Measurements from ENCODE around the gene PLIN5.

Gene PLIN5

DNA sequence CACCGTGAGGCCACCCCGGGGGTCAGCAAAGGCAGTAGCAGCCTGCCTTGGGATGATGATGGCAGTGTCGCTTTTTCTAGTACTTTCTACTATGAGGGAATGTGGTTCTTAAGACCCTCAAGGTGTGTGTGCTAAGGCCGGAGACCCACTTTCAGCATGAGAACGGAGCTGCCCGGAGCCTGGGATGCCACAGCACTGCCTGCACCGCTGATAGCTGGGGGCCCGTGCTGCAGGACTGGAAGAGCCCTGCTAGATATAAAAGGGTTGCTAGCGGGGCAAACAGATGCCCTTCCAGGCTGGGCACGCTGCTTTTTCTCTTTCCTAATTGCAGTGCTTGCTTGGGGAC, 31.2 kb downstream of the PLIN5 start:
- no peak for DNase-seq

DNA sequence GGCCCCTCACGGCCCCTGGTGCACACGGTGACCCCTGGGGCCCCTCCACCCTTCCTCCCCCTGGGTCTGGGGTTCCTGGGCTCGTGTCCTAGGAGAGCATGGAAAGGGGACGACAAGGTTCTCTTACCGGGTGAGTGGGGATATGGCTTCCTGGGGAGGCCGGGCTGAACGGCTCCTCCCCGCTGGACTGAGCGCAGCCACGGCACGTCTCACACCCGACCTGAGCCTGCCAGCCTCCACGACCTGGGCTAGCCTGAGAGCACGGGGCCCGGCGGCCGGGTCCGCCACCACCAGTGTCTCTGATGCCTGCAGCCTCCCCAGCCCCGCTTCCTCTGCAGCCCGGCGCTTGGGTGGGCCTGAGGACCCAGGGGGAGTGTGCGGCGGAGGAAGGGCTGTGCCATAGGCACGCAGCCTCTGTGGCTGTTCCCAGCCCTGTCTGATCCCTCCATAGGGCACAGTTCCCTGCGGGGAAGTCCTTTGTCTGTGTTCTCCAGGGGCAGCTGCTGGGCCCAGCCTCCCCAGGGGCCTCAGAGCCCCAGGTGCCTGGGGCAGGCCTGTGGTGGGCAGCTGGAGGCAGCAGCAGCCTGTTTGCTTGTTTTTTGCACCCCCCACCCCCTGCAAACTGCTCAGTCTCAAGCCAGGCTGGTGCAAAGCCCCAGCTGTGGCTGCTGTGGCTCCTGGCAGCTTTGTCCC, 31.7 kb downstream of the PLIN5 start:
- no peak for DNase-seq

DNA sequence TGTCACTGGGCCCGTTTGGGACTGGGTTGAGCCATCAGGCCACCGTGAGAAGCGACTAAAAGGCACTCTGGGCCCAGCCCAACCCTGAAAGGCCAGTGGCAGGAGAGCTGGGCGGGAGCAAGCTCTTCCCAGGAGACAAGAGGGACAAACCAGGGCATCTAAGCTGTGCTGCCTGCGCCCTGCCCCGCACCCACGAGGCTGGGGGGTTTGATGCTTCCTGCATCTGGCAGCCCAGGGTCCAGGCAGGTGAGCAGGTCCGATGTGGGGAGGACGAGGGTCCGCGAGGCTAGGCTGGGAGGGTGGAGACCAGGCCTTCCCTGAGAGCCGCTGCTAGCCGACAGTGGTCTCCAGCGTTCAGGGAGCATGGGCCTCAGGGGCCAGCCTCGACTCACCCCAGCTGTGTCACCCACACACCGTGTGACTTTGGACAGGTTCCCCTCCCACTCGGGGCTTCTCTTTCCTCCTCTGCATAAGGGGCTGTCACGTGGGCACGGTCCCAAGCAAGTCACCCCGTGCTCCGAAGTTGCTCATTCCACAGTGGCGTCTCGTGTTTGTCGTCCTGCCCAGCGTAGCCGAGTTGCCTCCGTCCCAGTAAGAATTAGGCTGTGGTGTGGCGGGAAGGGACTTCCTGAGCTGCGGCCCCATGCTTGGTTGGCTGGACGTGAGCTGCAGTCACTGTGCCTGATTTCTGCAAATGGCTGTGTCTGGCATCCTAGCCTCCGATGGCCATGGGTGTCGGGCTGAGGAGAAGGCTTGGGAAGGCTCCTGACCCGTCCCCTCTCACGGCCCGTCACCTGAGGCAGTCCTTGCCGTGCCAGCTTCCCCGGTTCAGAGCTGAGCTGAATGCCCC, 32.5 kb downstream of the PLIN5 start:
- no peak for DNase-seq

DNA sequence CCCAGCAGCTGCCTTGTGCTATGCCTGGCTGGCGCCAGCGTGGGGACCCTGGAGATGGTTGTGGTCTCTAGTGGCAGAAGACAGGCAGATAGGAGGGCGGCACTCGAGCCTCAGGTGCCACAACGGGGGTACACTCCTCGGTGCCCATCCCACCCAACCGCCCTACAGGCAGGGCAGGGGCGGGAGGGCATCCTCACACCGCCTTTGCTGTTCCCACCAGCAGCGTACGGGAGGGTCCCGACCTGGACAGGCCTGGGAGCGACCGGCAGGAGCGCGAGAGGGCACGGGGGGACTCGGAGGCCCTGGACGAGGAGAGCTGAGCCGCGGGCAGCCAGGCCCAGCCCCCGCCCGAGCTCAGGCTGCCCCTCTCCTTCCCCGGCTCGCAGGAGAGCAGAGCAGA, 33.3 kb downstream of the PLIN5 start:
- no peak for DNase-seq

DNA sequence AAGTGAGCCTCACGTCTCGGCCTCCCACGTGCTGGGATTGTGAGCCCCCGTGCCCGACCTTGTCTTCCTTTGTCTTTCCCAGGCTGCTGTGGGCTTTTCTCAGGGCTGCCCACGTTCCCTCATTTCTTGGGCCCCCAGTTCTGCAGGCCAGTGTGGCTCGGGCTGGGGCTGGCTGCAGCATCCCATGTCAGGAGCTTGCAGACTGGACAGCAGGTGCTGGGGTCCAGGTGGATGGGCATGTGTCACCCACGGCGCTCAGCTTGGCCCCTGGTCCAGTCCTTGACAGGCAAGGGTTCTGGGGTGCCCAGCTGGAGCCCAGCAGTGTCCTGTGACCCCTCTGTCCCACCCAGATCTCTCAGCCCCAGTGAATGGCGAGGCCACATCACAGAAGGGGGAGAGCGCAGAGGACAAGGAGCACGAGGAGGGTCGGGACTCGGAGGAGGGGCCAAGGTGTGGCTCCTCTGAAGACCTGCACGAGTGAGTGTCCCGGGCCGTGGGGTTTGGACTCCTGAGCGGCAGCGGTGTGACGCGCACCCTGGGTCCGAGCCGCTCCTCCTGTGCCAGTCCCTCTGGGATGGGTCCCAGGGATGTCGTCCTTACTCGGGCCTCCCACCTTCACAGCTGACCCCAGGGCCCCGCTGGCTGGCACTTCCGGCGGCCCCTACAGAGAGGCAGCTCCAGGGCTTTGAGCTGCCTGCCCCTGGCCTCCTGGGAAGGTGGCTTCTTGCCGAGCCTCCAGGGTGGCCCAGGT, 34.0 kb downstream of the PLIN5 start:
- DNase-seq, result no peak

DNA sequence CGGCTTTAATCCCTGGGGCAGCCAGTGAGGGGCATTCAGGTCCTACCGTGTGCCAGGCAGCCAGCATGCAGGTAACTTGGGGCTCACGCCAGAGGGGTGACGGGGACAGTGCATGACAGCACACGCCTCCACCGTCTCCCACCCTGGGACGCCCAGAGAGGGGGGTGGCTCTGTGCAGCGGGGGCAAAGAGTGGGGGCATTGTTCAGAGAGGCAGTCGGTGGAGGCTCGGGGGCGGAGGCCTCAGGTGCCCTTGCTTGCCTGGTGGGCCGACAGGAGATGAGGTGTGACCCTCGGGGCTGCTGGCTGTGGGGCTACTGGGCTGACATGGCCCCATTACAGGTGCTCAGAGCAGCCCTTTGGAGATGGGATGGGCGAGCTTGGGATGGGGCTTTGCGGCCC, 35.2 kb downstream of the PLIN5 start:
- DNase-seq, result no peak

DNA sequence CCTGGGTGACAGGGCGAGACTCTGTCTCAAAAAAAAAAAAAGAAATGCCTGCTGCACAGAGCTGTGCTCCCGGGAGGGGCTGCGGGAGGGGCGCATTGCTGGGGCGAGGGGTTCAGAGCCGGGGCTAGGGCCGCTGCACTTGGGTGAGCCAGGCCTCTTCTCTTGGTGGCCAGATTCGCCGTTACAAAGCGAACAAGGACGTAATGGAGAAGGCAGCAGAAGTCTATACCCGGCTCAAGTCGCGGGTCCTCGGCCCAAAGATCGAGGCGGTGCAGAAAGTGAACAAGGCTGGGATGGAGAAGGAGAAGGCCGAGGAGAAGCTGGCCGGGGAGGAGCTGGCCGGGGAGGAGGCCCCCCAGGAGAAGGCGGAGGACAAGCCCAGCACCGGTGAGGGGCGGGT, 35.7 kb downstream of the PLIN5 start:
- no peak for DNase-seq

DNA sequence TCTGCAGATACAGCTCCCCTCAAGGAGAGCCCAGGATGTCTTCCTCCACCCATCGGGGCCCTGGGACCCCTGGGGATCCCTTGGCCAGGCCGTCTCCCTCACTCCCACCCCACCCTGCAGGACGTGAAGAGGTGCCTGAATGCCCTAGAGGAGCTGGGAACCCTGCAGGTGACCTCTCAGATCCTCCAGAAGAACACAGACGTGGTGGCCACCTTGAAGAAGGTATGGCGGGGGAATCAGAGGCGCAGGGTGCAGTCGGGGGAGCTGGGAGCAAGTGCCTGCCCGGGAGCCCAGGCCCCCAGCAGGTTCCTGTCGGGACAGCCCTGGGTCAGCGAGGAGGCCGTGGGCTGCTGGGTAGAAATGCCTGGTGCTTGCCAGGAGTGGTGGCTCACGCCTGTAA, 36.3 kb downstream of the PLIN5 start:
- DNase-seq, result no peak

DNA sequence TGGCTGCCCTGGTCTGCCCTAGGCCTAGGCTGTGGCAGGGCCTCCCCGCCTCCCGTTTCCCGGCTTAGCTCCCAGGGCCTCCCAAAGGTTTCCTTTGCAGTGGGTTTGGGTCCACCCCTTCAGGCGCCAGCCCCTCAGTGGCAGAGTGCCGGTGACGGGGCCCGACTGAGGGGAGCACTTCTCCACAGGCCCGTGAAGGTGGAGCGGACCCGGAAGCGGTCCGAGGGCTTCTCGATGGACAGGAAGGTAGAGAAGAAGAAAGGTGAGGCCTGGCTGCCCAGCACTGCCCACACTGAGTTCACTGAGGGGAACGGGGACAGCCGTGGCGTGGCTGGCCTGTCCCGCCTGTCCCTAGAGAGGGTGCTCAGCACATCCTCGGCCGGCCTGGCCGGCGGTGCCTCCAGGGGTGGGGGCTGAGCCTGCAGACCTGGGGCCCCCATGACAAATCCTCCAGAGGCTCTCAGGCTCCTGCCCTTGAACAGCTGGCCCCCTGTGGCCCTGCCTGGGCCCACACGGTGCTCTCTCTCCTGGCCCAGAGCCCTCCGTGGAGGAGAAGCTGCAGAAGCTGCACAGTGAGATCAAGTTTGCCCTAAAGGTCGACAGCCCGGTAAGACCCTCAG, 37.1 kb downstream of the PLIN5 start:
- DNase-seq, result no peak

DNA sequence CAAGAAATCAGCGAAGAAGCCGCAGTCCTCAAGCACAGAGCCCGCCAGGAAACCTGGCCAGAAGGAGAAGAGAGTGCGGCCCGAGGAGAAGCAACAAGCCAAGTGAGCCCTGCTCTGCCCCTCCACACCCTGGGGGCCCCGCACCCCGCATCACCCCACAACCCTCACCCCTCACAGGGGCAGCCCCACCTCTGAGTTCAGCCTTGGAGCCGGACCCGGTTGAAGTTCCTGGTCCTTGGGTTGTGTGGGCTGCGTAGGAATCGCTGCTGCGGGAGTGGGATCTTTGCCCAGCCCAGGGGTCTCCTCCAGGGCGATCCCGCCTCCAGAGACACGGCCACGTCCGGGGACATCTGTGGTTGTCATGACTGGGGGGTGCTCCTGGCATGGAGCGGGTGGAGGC, 38.7 kb downstream of the PLIN5 start:
- no peak for DNase-seq

DNA sequence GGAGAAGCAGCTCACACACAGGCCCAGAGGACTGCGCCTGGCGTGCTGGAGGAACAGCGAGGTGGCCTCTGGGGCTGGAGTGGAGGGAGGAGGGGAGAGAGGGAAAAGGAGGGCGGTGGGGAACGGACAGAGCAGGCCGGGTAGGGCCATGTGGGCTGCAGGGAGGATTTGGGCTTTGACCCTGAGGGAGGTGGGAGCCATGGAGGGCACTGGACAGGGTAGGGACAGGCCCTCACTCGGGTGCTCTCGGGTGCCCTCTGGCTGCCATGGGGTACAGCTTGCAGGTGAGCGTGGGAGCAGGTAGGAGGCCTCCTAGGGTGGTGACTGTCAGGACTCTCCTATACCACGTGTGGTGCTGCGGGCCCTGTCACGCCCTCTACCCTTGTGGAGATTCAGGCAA, 39.6 kb downstream of the PLIN5 start:
- no peak for DNase-seq

DNA sequence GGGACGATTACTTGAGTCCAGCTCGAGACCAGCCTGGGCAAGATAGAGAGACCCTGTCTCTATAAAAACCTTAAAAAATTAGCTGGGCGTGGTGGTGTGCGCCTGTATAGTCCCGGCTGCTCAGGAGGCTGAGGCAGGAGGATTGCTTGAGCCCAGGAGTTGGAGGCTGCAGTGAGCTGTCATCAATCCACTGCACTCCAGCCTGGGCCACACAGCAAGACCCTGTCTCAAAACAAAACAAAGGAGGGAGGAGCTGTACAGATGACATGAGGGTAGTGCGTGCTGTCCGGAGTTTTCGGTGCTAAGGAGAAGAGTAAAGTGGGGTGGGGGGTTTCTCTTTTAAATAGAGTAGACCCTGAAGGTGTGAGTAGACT, 40.3 kb downstream of the PLIN5 start:
- DNase-seq, result no peak

DNA sequence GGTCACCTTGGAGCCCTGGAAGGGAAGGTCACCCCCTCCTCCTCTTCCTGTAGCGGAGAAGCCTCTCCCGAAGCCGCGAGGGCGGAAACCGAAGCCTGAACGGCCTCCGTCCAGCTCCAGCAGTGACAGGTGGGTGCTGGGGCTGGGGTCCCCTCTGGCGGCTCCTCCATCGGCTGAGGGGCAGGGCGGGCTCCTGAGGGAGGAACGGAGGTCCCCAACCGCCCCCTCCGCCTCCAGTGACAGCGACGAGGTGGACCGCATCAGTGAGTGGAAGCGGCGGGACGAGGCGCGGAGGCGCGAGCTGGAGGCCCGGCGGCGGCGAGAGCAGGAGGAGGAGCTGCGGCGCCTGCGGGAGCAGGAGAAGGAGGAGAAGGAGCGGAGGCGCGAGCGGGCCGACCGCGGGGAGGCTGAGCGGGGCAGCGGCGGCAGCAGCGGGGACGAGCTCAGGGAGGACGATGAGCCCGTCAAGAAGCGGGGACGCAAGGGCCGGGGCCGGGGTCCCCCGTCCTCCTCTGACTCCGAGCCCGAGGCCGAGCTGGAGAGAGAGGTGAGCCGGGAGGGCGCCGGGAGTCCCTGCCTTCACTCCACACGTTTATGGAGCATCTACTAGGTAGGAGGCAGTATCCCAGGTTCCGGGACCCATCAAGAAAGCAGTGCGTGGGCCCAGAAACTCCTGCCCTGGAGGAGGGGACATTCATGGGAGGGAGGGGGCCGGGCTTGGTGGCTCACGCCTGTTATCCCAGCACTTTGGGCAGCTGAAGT, 40.9 kb downstream of the PLIN5 start:
- DNase-seq, result no peak

DNA sequence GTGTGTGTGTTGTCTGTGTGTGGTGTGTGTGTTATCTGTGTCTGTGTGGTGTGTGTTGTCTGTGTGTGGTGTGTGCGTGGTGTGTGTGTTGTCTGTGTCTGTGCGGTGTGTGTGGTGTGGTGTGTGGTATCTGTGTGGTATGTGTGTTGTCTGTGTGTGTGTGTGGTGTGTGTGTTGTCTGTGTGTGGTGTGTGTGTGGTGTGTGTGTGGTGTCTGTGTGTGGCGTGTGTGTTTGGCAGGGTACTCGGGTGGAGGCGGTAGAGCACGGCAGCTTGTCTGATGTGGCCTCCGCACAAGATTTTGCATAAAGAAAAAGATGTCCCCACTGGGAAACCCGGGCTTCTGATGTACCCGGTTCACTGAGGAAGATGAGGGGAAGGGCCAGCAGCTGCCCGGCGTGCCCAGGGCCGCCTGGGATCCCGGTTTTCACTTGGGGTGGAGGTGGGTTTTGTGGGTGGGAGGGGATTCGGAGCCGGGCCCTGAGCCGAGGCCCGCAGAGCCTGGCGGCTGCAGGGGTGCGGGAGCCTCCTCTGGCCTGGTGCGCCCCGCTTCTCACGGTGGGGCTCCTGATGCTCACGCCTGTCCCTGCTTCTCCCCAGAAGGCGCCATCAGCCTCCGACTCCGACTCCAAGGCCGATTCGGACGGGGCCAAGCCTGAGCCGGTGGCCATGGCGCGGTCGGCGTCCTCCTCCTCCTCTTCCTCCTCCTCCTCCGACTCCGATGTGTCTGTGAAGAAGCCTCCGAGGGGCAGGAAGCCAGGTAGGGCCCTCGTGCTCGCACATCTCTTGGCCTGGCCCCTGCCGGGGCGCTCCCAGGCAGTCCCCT, 41.7 kb downstream of the PLIN5 start:
- no peak for DNase-seq

DNA sequence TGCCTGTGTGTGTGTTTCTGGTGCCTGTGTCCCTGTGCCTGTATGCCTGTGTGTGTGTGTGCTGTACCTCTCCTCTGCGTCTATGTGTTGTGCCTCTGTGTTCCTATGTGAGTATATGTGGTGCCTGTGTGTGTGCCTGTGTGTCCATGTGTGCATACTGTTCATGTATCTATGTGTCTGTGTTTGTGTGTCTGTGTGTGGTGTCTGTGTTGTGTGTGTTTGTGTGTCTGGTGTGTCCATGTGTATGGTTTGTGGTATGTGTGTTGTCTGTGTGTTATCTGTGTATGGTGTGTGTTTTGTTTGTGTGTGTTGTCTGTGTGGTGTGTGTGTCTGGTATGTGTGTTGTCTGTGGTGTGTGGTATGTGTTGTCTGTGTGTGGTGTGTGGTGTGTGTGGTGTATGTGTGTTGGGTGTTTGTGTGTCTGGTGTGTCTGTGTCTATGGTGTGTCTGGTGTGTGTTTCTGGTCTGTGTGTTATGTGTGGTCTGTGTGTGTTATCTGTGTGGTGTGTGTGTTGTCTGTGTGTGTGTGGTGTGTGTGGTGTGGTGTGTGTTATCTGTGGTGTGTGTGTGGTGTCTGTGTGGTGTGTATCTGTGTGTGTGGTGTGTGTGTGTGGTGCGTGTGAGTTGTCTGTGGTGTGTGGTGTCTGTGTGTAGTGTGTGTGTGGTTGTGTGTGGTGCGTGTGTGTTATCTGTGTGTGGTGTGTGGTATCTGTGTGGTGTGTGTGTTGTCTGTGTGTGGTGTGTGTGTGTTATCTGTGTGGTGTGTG, 42.5 kb downstream of the PLIN5 start:
- no peak for DNase-seq

DNA sequence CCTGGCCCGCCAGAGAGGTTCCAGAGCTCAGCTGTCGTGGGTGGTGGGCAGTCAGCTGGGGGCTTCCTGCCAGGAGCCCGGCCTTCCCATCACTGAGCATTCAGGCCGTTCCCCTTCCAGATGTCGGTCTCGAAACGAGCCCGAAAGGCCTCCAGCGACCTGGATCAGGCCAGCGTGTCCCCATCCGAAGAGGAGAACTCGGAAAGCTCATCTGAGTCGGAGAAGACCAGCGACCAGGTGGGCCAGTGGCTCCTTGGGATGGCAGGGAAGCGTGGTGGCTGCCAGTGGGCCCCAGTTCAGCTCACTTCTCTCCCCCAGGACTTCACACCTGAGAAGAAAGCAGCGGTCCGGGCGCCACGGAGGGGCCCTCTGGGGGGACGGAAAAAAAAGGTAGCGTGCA, 43.6 kb downstream of the PLIN5 start:
- no peak for DNase-seq

DNA sequence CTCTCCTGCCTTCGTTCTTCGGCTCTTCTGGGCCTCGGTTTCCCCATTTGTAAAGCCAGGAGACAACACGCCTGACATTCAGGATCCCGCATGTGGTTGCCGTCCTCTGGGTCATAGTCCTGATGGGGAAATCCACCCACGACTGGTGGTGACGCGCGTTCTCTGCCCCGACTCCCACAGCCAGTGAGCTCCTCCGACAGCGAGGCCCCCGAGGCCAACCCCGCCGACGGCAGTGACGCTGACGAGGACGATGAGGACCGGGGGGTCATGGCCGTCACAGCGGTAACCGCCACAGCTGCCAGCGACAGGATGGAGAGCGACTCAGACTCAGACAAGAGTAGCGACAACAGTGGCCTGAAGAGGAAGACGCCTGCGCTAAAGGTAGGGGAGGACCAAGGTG, 46.5 kb downstream of the PLIN5 start:
- DNase-seq, result no peak

DNA sequence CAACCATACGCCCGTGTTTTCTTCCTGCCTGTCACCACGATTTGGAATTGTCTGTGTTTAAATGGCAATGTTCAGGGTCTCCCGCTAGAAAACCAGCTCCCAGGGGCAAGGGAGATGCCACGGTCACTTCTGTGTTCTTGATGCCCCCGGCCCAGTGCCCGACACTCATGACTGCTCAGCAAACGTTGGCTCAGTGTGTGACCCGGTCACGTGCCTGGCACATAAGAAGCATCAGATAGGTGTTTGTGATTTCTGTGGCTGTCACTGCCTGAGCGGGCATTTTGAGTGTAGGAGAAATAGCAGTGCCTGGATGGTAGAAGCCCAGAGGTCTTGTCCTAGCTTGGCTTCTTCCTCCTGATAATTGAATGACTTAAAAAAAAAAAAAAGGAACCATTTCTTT, 47.5 kb downstream of the PLIN5 start:
- no peak for DNase-seq

DNA sequence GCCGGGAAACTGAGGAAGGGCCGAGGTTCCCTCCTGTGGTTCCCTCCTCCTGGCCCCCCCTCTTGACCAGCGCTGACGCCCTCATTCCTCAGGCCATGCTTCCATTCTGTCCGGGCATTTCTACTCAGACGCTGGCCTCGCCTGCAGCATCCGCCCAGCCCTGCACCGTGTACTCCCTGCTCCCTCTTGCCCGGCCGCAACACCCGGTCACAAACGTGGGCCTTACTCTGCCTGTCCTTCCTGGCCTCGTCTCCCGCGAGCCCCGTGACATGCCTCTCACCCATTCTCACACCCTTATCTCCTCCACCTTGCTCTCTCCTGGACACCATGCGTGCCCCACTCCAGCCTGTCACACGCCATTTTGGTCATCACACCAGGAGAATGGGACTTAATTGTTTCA, 51.6 kb downstream of the PLIN5 start:
- no peak for DNase-seq

DNA sequence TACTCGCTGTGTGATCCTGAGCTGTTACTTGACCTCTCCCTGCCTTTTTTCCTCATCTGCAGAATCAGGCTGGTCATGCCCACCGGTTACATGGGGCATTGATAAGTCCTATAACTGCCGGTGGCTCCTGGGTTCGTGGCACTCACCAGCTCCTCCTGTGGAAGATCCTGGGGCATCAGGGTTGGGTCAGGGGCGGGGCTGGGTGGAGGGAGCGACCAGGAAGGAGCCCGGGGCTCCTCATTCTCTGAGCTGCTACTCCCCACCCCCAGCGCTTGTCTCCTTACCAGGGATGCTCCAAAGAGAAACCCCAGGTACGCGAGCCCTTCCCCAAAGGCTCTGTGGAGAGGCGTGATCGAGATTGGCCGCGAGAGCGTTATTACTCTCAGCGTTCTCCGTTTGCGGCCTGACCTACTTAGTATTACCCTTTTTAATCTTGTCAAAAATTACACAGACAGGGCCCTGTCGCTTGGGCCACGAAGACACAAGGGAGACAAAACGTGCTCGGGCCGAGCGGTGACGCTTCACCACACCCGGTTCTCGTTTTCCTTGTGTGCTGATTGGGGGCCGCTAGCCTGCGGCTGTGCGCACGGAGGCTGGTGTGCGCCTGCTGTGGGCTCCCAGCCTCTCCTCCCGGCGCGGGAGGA, 52.2 kb downstream of the PLIN5 start:
- DNase-seq, result no peak
